ENCODE measurements around the gene CFAP77. TPM values are rescaled to one million over a fixed set of nuclear protein-coding genes. Genes with fewer than 3 reads are reported as not detected.
A peak's percentile ranks its signal among the peaks of the same experiment; 100 is the strongest.

The CFAP77 gene
- total RNA-seq, 1 donor from 2014 or later = not detected

- intact Hi-C loops (cut with micrococcal nuclease) = no loop called here
- DNase-seq (ENCODE audit: low spot score) = no peak
- H3K36me3 Mint-ChIP-seq (ENCODE audit: low read depth) = no peaks in the 10 kb centered on the region
- H3K9me3 Mint-ChIP-seq = no peaks in the 10 kb centered on the region
- peaks cover 6% of the 10 kb centered on the region for H3K4me1 Mint-ChIP-seq (ENCODE audit: low read depth)
- H3K4me3 Mint-ChIP-seq (ENCODE audit: low read depth) = no peak overlapping the region
- H3K27me3 Mint-ChIP-seq (ENCODE audit: low read depth) = peaks cover 68% of the 10 kb centered on the region
- no peak overlapping the region for H3K27ac Mint-ChIP-seq
These were observed 168.4 kb downstream of the CFAP77 start for GRCh38 chr9:132578367-132578932.

- Mint-ChIP-seq H3K9me3 (no peaks in the 10 kb centered on the region), H3K36me3 (ENCODE audit: low read depth) (no peaks in the 10 kb centered on the region), H3K27me3 (ENCODE audit: low read depth) (peaks cover 71% of the 10 kb centered on the region), H3K27ac (no peak overlapping the region), H3K4me1 (ENCODE audit: low read depth) (peaks cover 6% of the 10 kb centered on the region), H3K4me3 (ENCODE audit: low read depth) (no peak overlapping the region)
- no peak for DNase-seq (ENCODE audit: low spot score)
- intact Hi-C loops (cut with micrococcal nuclease) = no loop called here
These were observed 169.4 kb downstream of the CFAP77 start for GRCh38 chr9:132579427-132579798.

GRCh38 chr9:132582276-132582785 lies 172.3 kb downstream of the CFAP77 start, which contains the start of gene BARHL1:
BARHL1 (plus strand) TSS chr9:132582606; CDS start chr9:132582798, 192 bp downstream.
- Mint-ChIP-seq H3K9me3 (no peaks in the 10 kb centered on the region), H3K27me3 (ENCODE audit: low read depth) (peaks cover 72% of the 10 kb centered on the region), H3K4me1 (ENCODE audit: low read depth) (peaks cover 8% of the 10 kb centered on the region), H3K27ac (no peak within 1 kb of the TSS), H3K4me3 (ENCODE audit: low read depth) (peak within 1 kb of the TSS; percentile 70), H3K36me3 (ENCODE audit: low read depth) (no peaks in the 10 kb centered on the region)
- DNase-seq (ENCODE audit: low spot score) = no peak
- intact Hi-C loops (cut with micrococcal nuclease) = no loop called here

- intact Hi-C loops (cut with micrococcal nuclease) = no loop called here
- Mint-ChIP-seq H3K27ac (no peak overlapping the region), H3K4me3 (ENCODE audit: low read depth) (no peak overlapping the region)
These were observed 173.0 kb downstream of the CFAP77 start for GRCh38 chr9:132582786-132583583.

GRCh38 chr9:132583584-132584304 lies 173.7 kb downstream of the CFAP77 start:
- DNase-seq (ENCODE audit: low spot score) = no peak
- peaks cover 8% of the 10 kb centered on the region for H3K4me1 Mint-ChIP-seq (ENCODE audit: low read depth)
- H3K27ac Mint-ChIP-seq = no peak overlapping the region
- peaks cover 73% of the 10 kb centered on the region for H3K27me3 Mint-ChIP-seq (ENCODE audit: low read depth)
- no peaks in the 10 kb centered on the region for H3K9me3 Mint-ChIP-seq
- H3K36me3 Mint-ChIP-seq (ENCODE audit: low read depth) = no peaks in the 10 kb centered on the region
- intact Hi-C loops (cut with micrococcal nuclease) = no loop called here
- H3K4me3 Mint-ChIP-seq (ENCODE audit: low read depth) = no peak overlapping the region

More at GRCh38 chr9:132582786-132583583, 173.0 kb downstream of the CFAP77 start:
- Mint-ChIP-seq H3K9me3 (no peaks in the 10 kb centered on the region), H3K36me3 (ENCODE audit: low read depth) (no peaks in the 10 kb centered on the region), H3K27me3 (ENCODE audit: low read depth) (peaks cover 72% of the 10 kb centered on the region), H3K4me1 (ENCODE audit: low read depth) (peaks cover 8% of the 10 kb centered on the region)
- no peak for DNase-seq (ENCODE audit: low spot score)

- intact Hi-C loops (cut with micrococcal nuclease) = loop anchor here (5.0 kb wide), 1 partner anchor 217 kb away; no protein-coding TSS in a partner anchor
- no peak overlapping the region for H3K27ac Mint-ChIP-seq
These were observed 174.9 kb downstream of the CFAP77 start for GRCh38 chr9:132584601-132585560.

GRCh38 chr9:132585954-132586829 lies 176.2 kb downstream of the CFAP77 start:
- Mint-ChIP-seq H3K9me3 (no peaks in the 10 kb centered on the region), H3K36me3 (ENCODE audit: low read depth) (no peaks in the 10 kb centered on the region), H3K27me3 (ENCODE audit: low read depth) (peaks cover 73% of the 10 kb centered on the region), H3K4me1 (ENCODE audit: low read depth) (peaks cover 7% of the 10 kb centered on the region), H3K27ac (no peak overlapping the region), H3K4me3 (ENCODE audit: low read depth) (no peak overlapping the region)
- DNase-seq (ENCODE audit: low spot score) = no peak
- intact Hi-C loops (cut with micrococcal nuclease) = loop anchor here (5.0 kb wide), 1 partner anchor 216 kb away; no protein-coding TSS in a partner anchor

More at GRCh38 chr9:132584601-132585560, 174.9 kb downstream of the CFAP77 start:
- H3K4me1 Mint-ChIP-seq (ENCODE audit: low read depth) = peaks cover 8% of the 10 kb centered on the region
- H3K27me3 Mint-ChIP-seq (ENCODE audit: low read depth) = peaks cover 73% of the 10 kb centered on the region
- DNase-seq (ENCODE audit: low spot score) = no peak
- no peak overlapping the region for H3K4me3 Mint-ChIP-seq (ENCODE audit: low read depth)
- H3K9me3 Mint-ChIP-seq = no peaks in the 10 kb centered on the region
- H3K36me3 Mint-ChIP-seq (ENCODE audit: low read depth) = no peaks in the 10 kb centered on the region

GRCh38 chr9:132586830-132587591 lies 177.0 kb downstream of the CFAP77 start:
- H3K27ac Mint-ChIP-seq = no peak overlapping the region
- intact Hi-C loops (cut with micrococcal nuclease) = loop anchor here (5.0 kb wide), 1 partner anchor 215 kb away; no protein-coding TSS in a partner anchor
- H3K27me3 Mint-ChIP-seq (ENCODE audit: low read depth) = peaks cover 72% of the 10 kb centered on the region
- no peaks in the 10 kb centered on the region for H3K36me3 Mint-ChIP-seq (ENCODE audit: low read depth)
- peaks cover 2% of the 10 kb centered on the region for H3K4me1 Mint-ChIP-seq (ENCODE audit: low read depth)
- DNase-seq (ENCODE audit: low spot score) = no peak
- H3K4me3 Mint-ChIP-seq (ENCODE audit: low read depth) = no peak overlapping the region
- H3K9me3 Mint-ChIP-seq = no peaks in the 10 kb centered on the region

- no peaks in the 10 kb centered on the region for H3K36me3 Mint-ChIP-seq (ENCODE audit: low read depth)
- no peaks in the 10 kb centered on the region for H3K9me3 Mint-ChIP-seq
- peaks cover 2% of the 10 kb centered on the region for H3K4me1 Mint-ChIP-seq (ENCODE audit: low read depth)
- peaks cover 77% of the 10 kb centered on the region for H3K27me3 Mint-ChIP-seq (ENCODE audit: low read depth)
- no peak for DNase-seq (ENCODE audit: low spot score)
- H3K27ac Mint-ChIP-seq = no peak overlapping the region
- no peak overlapping the region for H3K4me3 Mint-ChIP-seq (ENCODE audit: low read depth)
- intact Hi-C loops (cut with micrococcal nuclease) = loop anchor here (5.0 kb wide), 1 partner anchor 215 kb away; no protein-coding TSS in a partner anchor
These were observed 177.6 kb downstream of the CFAP77 start for GRCh38 chr9:132587592-132587955.

GRCh38 chr9:132588098-132588497 lies 178.1 kb downstream of the CFAP77 start:
- Mint-ChIP-seq H3K27me3 (ENCODE audit: low read depth) (peaks cover 75% of the 10 kb centered on the region), H3K9me3 (no peaks in the 10 kb centered on the region), H3K36me3 (ENCODE audit: low read depth) (no peaks in the 10 kb centered on the region), H3K27ac (no peak overlapping the region), H3K4me3 (ENCODE audit: low read depth) (no peak overlapping the region), H3K4me1 (ENCODE audit: low read depth) (peaks cover 2% of the 10 kb centered on the region)
- intact Hi-C loops (cut with micrococcal nuclease) = loop anchor here (5.0 kb wide), 1 partner anchor 214 kb away; no protein-coding TSS in a partner anchor
- no peak for DNase-seq (ENCODE audit: low spot score)

All from activated T-helper 2 cell treated with anti-CD3 and anti-CD28 coated beads, Interferon-gamma antibody, Interleukin-2, Interleukin-4, amounts not matched to agents 10 μg/mL and 5 μg/mL and 100 μg/mL, durations not matched to agents 14 hours and 24 hours and 36 hours (primary cell).